Stimulated activated CD8-positive, alpha-beta memory T cell treated with anti-CD3 and anti-CD28 coated beads, Interleukin-12 subunit alpha, Interleukin-12 subunit beta, amount 100 ng/mL, for 1 hour (primary cell): Measurements from ENCODE around the gene CTSE.
"Not testable (repeated sequence)": the region's sequence is repeated elsewhere in the genome, so short reads cannot be mapped to it uniquely, and the experiment has no call there.

Experiments
- DNase-seq: peaks from one replicate; pipeline ENCODE4 v3.0.0-alpha.2; 2020; ENCODE audit warnings: low read depth

The CTSE gene

GRCh38 chr1:206023695-206024094, at the start of gene CTSE:
CTSE (minus strand) TSS chr1:206023895; CDS start chr1:206023791, 104 bp downstream.
- no peak for DNase-seq

- DNase-seq = no peak
Observed at GRCh38 chr1:206070627-206071304, 47.1 kb upstream of the CTSE start.

- DNase-seq = no peak
Observed at GRCh38 chr1:206068314-206068713, 44.6 kb upstream of the CTSE start.

GRCh38 chr1:206067486-206068227, 44.0 kb upstream of the CTSE start:
- DNase-seq = no peak

- DNase-seq = no peak
Observed at GRCh38 chr1:206066479-206067171, 42.9 kb upstream of the CTSE start.

- DNase-seq = no peak
Observed at GRCh38 chr1:206065547-206066145, 42.0 kb upstream of the CTSE start.

GRCh38 chr1:206064501-206064900, 40.8 kb upstream of the CTSE start:
- not testable (repeated sequence) for DNase-seq

- not testable (repeated sequence) for DNase-seq
Observed at GRCh38 chr1:206064001-206064400, 40.3 kb upstream of the CTSE start.

GRCh38 chr1:206062464-206062863, 38.8 kb upstream of the CTSE start:
- DNase-seq = no peak

- no peak for DNase-seq
Observed at GRCh38 chr1:206060844-206061243, 37.1 kb upstream of the CTSE start.

GRCh38 chr1:206059355-206059915, 35.7 kb upstream of the CTSE start:
- no peak for DNase-seq

GRCh38 chr1:206058927-206059292, 35.2 kb upstream of the CTSE start:
- no peak for DNase-seq

- DNase-seq = not testable (repeated sequence)
Observed at GRCh38 chr1:206058289-206058926, 34.7 kb upstream of the CTSE start.

- not testable (repeated sequence) for DNase-seq
Observed at GRCh38 chr1:206055639-206056323, 32.1 kb upstream of the CTSE start.

GRCh38 chr1:206055069-206055625, 31.5 kb upstream of the CTSE start:
- DNase-seq = not testable (repeated sequence)

- not testable (repeated sequence) for DNase-seq
Observed at GRCh38 chr1:206053616-206054015, 29.9 kb upstream of the CTSE start.

- not testable (repeated sequence) for DNase-seq
Observed at GRCh38 chr1:206052919-206053610, 29.4 kb upstream of the CTSE start, which contains the start of gene RHEX. RHEX (plus strand) TSS chr1:206053173; CDS start chr1:206097829, 44,656 bp downstream.

GRCh38 chr1:206052231-206052865, 28.7 kb upstream of the CTSE start:
- not testable (repeated sequence) for DNase-seq

GRCh38 chr1:206050655-206051235, 27.1 kb upstream of the CTSE start:
- no peak for DNase-seq
